SK-N-SH (cell line): ENCODE results near the gene POGZ. TPM values are rescaled to one million over a fixed set of nuclear protein-coding genes. Genes with fewer than 3 reads are reported as not detected.

Experiments
- CTCF ChIA-PET: fragments of 300-600, 350-600 bp; formaldehyde crosslinking; extraction: SDS; loops from one replicate; lab custom pipeline; 2021; lab: Yijun Ruan, JAX
- POLR2A ChIA-PET: fragments of 350-600 bp; sonication (Branson Sonifier 250); formaldehyde crosslinking; extraction: SDS; loops from one replicate; lab custom pipeline; 2020; ENCODE audit warnings: antibody characterized with exemption, inconsistent platforms; lab: Yijun Ruan, JAX
- DNase-seq: peaks from one replicate; pipeline ENCODE4 v3.0.0; 2012
- H2AFZ ChIP-seq: fragments of 200-600 bp; sonication (generic); 2 replicates; pipeline ENCODE4 v1.8.1; 2016; ENCODE audit warnings: antibody characterized with exemption, mild to moderate bottlenecking, low read depth
- H3F3A ChIP-seq: fragments of 200-600 bp; sonication (generic); replicated peaks from 2 replicates; pipeline ENCODE3; 2016; ENCODE audit warnings: antibody characterized with exemption, mild to moderate bottlenecking; ENCODE audit not compliant: insufficient read depth
- H3K27ac ChIP-seq, 2 experiments: fragments of 200-500 bp in 1 of 2; fragments of 200-600 bp in 1 of 2; sonication (Bioruptor generic) in 1 of 2; sonication (generic), shearing (Covaris generic) in 1 of 2; 2 replicates each; pipeline versions ENCODE4 v1.5.1 to v1.6.1; 2014 to 2016; ENCODE audit warnings: low read depth in 2 of 2, inconsistent platforms in 1 of 2, low read length in 1 of 2, mild to moderate bottlenecking in 1 of 2, mixed read lengths in 1 of 2
- H3K27me3 ChIP-seq: fragments of 200-600 bp; sonication (generic), shearing (Covaris generic); 2 replicates; pipeline ENCODE4 v1.6.1; 2016; ENCODE audit warnings: mixed run types; ENCODE audit not compliant: insufficient read depth
- H3K36me3 ChIP-seq, 2 experiments: fragments of 200-500 bp in 1 of 2; fragments of 200-600 bp in 1 of 2; sonication (Bioruptor generic) in 1 of 2; sonication (generic) in 1 of 2; replicated peaks in 1 of 2; 2 replicates each; pipeline versions ENCODE3 to v1.5.1; 2014 to 2016; ENCODE audit warnings: low read length in 1 of 2, mild to moderate bottlenecking in 1 of 2; ENCODE audit not compliant: insufficient read depth in 2 of 2, control insufficient read depth in 1 of 2
- H3K4me1 ChIP-seq, 2 experiments: fragments of 200-500 bp in 1 of 2; fragments of 200-600 bp in 1 of 2; sonication (Bioruptor generic) in 1 of 2; sonication (generic), shearing (Covaris generic) in 1 of 2; 2 replicates each; pipeline versions ENCODE4 v1.5.1 to v1.6.1; 2014 to 2016; ENCODE audit warnings: low read depth in 1 of 2, low read length in 1 of 2, mixed run types in 1 of 2; ENCODE audit not compliant: insufficient read depth in 2 of 2, control insufficient read depth in 1 of 2
- H3K4me2 ChIP-seq: fragments of 200-600 bp; sonication (generic), shearing (Covaris generic); 2 replicates; pipeline ENCODE4 v1.6.1; 2017; ENCODE audit warnings: mixed run types
- H3K4me3 ChIP-seq, 2 experiments: fragments of 200-500 bp in 1 of 2; fragments of 200-600 bp in 1 of 2; sonication (Bioruptor generic) in 1 of 2; sonication (generic), shearing (Covaris generic) in 1 of 2; 2 replicates each; pipeline versions ENCODE4 v1.5.1 to v1.8.1; 2014 to 2016; ENCODE audit warnings: low read depth in 2 of 2, inconsistent platforms in 1 of 2, low read length in 1 of 2, mild to moderate bottlenecking in 1 of 2, mixed read lengths in 1 of 2, moderate library complexity in 1 of 2
- H3K79me2 ChIP-seq: fragments of 200-600 bp; sonication (generic); 2 replicates; pipeline ENCODE4 v1.8.1; 2017; ENCODE audit warnings: mild to moderate bottlenecking; ENCODE audit not compliant: insufficient read depth
- H3K9ac ChIP-seq: fragments of 200-600 bp; sonication (generic); 2 replicates; pipeline ENCODE4 v1.6.1; 2017; ENCODE audit warnings: mixed run types
- H3K9me2 ChIP-seq: fragments of 200-600 bp; sonication (generic); 2 replicates; pipeline ENCODE4 v1.6.1; 2017; ENCODE audit warnings: mixed run types
- H3K9me3 ChIP-seq: fragments of 200-600 bp; sonication (generic); 2 replicates; pipeline ENCODE4 v1.6.1; 2017; ENCODE audit warnings: mixed run types, mild to moderate bottlenecking, moderate library complexity
- H4K20me1 ChIP-seq: fragments of 200-600 bp; sonication (generic); 2 replicates; pipeline ENCODE4 v1.6.1; 2017; ENCODE audit warnings: mild to moderate bottlenecking, mixed run types; ENCODE audit not compliant: insufficient read depth
- ELF1 ChIP-seq: IDR thresholded peaks from 2 replicates; pipeline ENCODE4 v1.4.0; 2012
- FOXJ3 ChIP-seq: sonication (generic); formaldehyde crosslinking; IDR thresholded peaks from 2 replicates; pipeline ENCODE4 v1.5.1; 2020; ENCODE audit warnings: mild to moderate bottlenecking, missing genetic modification reagents
- FOXM1 ChIP-seq: IDR thresholded peaks from 2 replicates; pipeline ENCODE4 v1.4.0; 2012; ENCODE audit warnings: low read depth, mild to moderate bottlenecking
- GABPA ChIP-seq: IDR thresholded peaks from 2 replicates; pipeline ENCODE4 v1.4.0; 2012; ENCODE audit warnings: low read depth, mild to moderate bottlenecking
- SMC3 ChIP-seq: IDR thresholded peaks from 2 replicates; pipeline ENCODE4 v1.6.1; 2012; ENCODE audit warnings: low read depth, low read length, improper control_type of control experiment
- TEAD4 ChIP-seq: IDR thresholded peaks from 2 replicates; pipeline ENCODE4 v1.4.0; 2012; ENCODE audit warnings: mild to moderate bottlenecking, borderline replicate concordance; ENCODE audit not compliant: insufficient read depth
- WGBS: methylation state at CpG from one replicate; pipeline ENCODE4 v1.1.6; 2017; ENCODE audit warnings: low lambda C conversion rate; 5-methylcytosine and 5-hydroxymethylcytosine counted together
- polyA plus RNA-seq, 3 experiments: library from polyadenylated mRNA; depleted of rRNA; stranded (reverse); fragments of >200 nt; gene quantifications; 2 replicates each; pipeline ENCODE4 v1.2.3, GENCODE V29; 2012
- TF ChIP-seq, protein P1 (sequence below): IDR thresholded peaks from 2 replicates; pipeline ENCODE4 v1.4.0; 2012; ENCODE audit warnings: low read depth, borderline replicate concordance
- TF ChIP-seq, protein P2 (sequence below): IDR thresholded peaks from 2 replicates; pipeline ENCODE4 v1.6.1; 2012; ENCODE audit warnings: mild to moderate bottlenecking, low read depth, low read length, moderate library complexity
- TF ChIP-seq, protein P3 (sequence below): fragments of 150-350 bp; IDR thresholded peaks from 2 replicates; pipeline ENCODE4 v1.6.1; 2017; ENCODE audit warnings: antibody characterized with exemption, low read length, low read depth, borderline replicate concordance
- TF ChIP-seq, protein P4 (sequence below): IDR thresholded peaks from 2 replicates; pipeline ENCODE4 v1.4.0; 2012; ENCODE audit warnings: low read depth, borderline replicate concordance

The POGZ gene
- polyA plus RNA-seq, 1 of the 3 experiments (the other 2 are of a cell fraction): 23.9 TPM

DNA sequence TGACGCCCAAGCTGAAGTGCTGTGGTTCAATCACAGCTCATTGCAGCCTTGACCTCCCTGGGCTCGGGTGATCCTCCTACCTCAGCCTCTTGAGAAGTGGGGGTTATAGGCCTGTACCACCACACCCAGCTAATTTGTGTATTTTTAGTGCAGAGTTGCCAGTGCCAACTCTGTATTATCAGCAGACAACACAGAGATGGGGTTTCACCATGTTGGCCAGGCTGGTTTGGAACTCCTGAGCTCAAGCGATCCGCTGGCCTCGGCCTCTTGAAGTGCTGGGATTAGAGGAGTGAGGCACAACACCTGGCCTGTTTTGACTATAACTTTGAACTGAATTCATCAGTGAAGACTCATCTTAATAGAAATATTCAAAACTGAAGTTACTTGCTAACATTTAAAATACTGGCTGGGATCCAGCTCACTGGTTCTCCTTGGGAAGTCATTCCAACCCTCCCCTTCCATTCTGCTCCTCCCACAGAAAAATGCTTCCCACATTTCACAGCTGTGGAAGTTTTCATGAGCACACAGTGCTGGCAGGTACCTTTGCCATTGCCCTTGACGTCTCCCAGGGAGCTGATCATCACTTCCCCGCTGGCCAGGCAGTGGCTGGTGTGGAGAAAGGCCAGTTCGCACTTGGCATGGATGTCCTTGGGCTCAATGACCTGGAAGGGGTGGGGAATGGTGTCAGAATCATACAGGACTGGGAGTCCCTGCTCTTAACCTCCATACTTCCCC lies 91.5 kb downstream of the POGZ start (continued):
- TF ChIP-seq, protein P1, sequence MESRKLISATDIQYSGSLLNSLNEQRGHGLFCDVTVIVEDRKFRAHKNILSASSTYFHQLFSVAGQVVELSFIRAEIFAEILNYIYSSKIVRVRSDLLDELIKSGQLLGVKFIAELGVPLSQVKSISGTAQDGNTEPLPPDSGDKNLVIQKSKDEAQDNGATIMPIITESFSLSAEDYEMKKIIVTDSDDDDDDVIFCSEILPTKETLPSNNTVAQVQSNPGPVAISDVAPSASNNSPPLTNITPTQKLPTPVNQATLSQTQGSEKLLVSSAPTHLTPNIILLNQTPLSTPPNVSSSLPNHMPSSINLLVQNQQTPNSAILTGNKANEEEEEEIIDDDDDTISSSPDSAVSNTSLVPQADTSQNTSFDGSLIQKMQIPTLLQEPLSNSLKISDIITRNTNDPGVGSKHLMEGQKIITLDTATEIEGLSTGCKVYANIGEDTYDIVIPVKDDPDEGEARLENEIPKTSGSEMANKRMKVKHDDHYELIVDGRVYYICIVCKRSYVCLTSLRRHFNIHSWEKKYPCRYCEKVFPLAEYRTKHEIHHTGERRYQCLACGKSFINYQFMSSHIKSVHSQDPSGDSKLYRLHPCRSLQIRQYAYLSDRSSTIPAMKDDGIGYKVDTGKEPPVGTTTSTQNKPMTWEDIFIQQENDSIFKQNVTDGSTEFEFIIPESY: no peak
- TF ChIP-seq TEAD4: no peak

DNA sequence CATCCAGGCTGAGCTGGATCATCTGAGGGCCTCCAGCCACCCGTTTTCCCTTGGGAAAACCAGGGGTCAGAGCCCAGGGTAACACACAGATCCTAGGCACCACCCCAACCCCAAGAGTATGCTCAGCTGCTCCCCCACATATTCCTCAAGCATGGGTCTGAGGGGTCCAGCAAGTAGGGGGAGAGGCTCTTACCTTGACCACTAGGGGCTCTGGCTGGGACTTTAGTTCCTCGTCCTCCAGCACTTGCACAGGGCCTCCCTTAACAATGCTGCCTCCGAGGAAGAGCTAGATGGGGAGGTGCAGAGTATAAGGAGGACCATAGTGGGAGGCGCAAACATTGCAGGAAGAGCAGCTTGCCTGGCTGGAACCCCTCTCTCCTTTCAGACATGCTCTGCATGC lies 94.3 kb downstream of the POGZ start:
- Histone ChIP-seq H3K36me3 (no peaks in the 10 kb centered on the region), H4K20me1 (no peaks in the 10 kb centered on the region), H3K27me3 (no peaks in the 10 kb centered on the region), H3F3A (no peaks in the 10 kb centered on the region), H3K9me2 (no peaks in the 10 kb centered on the region), H3K27ac (no peak overlapping the region), H3K4me1 (no peaks in the 10 kb centered on the region), H3K9me3 (peaks cover 7% of the 10 kb centered on the region; the same call in 1 of the 2 replicates), H3K9ac (no peak overlapping the region), H3K4me3 (no peak overlapping the region), H2AFZ (no peak overlapping the region), H3K79me2 (no peaks in the 10 kb centered on the region), H3K4me2 (no peak overlapping the region)
- no peak for TF ChIP-seq FOXJ3 (CRISPR knock-in tag)
- no peak for TF ChIP-seq SMC3
- TF ChIP-seq ELF1: no peak
- TF ChIP-seq, protein P2, sequence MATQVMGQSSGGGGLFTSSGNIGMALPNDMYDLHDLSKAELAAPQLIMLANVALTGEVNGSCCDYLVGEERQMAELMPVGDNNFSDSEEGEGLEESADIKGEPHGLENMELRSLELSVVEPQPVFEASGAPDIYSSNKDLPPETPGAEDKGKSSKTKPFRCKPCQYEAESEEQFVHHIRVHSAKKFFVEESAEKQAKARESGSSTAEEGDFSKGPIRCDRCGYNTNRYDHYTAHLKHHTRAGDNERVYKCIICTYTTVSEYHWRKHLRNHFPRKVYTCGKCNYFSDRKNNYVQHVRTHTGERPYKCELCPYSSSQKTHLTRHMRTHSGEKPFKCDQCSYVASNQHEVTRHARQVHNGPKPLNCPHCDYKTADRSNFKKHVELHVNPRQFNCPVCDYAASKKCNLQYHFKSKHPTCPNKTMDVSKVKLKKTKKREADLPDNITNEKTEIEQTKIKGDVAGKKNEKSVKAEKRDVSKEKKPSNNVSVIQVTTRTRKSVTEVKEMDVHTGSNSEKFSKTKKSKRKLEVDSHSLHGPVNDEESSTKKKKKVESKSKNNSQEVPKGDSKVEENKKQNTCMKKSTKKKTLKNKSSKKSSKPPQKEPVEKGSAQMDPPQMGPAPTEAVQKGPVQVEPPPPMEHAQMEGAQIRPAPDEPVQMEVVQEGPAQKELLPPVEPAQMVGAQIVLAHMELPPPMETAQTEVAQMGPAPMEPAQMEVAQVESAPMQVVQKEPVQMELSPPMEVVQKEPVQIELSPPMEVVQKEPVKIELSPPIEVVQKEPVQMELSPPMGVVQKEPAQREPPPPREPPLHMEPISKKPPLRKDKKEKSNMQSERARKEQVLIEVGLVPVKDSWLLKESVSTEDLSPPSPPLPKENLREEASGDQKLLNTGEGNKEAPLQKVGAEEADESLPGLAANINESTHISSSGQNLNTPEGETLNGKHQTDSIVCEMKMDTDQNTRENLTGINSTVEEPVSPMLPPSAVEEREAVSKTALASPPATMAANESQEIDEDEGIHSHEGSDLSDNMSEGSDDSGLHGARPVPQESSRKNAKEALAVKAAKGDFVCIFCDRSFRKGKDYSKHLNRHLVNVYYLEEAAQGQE: no peak
- no peak for TF ChIP-seq GABPA
- TF ChIP-seq, protein P3, sequence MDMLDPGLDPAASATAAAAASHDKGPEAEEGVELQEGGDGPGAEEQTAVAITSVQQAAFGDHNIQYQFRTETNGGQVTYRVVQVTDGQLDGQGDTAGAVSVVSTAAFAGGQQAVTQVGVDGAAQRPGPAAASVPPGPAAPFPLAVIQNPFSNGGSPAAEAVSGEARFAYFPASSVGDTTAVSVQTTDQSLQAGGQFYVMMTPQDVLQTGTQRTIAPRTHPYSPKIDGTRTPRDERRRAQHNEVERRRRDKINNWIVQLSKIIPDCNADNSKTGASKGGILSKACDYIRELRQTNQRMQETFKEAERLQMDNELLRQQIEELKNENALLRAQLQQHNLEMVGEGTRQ: no peak
- TF ChIP-seq, protein P4, sequence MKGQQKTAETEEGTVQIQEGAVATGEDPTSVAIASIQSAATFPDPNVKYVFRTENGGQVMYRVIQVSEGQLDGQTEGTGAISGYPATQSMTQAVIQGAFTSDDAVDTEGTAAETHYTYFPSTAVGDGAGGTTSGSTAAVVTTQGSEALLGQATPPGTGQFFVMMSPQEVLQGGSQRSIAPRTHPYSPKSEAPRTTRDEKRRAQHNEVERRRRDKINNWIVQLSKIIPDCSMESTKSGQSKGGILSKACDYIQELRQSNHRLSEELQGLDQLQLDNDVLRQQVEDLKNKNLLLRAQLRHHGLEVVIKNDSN: no peak
- no peak for TF ChIP-seq FOXM1
- DNase-seq: no peak
- CTCF ChIA-PET: interaction anchor here (0.8 to 2.1 kb wide), 4 partner anchors 17 to 42 kb away, joined by 3 to 7 read pairs (median 3); no protein-coding TSS in a partner anchor
- 68% methylated on average over 4 of the region's 4 CpGs for WGBS
- POLR2A ChIA-PET: no interaction called here
